ENCODE measurements around the gene TMTC1.
A peak's percentile ranks its signal among the peaks of the same experiment; 100 is the strongest.

Gene TMTC1

DNA sequence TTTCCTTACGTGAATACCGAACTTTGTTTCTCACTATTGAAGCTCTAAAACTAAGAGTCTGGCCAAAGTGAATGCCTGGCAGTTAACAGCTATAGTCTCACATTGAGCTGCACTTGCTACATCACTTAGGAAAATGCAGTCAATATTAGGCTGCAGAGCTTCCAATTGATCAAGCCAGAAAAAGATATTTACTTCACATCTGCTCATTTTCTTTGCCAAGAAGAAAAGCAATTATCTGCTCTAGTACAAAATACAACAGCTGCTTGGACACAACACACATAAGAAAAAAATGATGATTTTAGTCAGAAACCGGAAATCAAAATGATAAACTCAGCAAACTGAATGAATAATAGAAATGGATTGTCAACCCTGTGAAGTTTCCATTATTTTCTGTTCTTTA, 45.4 kb downstream of the TMTC1 start:
- no peak for DNase-seq

DNA sequence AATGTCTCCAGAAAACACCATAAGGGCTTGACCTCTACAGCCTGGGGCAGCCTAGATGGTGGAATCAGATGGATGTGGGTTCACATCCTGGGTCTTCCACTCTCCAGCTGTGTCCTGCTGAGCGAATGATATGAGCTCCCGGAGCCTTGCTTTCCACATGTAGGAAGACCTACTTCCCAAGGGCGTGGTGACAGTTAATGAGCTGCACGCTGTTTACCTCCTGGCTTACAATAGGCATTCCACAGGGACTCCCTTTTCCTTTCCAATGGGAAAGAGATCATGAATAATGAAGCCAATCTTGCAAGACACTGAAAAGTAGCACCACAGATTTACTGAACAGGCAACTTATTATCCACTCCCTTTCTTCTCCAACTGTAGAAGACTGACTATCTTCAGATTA, 46.1 kb downstream of the TMTC1 start:
- DNase-seq = no peak

DNA sequence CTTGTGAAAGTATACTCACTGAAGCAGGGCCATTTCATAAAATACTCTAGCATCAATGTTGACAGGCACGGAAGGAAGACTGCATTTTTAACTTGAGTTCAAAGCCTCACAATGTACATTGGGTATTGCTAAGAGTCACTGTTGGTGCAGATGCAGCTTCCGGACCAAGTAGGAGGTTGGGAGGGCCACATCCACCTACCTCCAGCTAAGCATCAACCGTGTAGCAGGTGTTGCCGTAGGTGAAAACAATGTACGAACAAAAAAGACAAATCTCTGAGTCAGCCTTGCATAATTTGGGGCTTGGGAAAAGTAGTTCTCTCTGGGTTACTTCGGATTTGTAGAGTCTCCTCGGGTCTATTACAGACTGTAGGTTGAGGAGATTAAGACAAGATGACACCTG, 48.1 kb downstream of the TMTC1 start:
- DNase-seq = no peak

DNA sequence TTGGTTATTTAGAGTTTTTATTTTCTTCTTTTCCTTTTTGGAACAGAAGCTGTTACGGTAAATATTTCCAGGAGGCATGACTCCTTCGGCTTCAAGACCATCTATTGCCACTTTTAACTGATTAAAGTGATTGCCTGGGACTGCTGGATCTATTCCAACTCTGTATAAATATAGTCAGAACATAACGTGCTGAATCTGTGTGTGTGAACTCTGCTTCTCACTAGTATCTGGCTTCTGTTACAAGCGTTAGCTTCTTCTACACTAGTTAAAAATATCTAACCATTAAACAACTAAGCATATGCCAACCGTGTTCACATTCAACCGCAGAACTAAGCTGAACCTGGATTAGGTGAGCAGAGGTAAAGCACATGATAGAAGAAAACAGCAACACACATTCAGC, 49.0 kb downstream of the TMTC1 start:
- no peak for DNase-seq

DNA sequence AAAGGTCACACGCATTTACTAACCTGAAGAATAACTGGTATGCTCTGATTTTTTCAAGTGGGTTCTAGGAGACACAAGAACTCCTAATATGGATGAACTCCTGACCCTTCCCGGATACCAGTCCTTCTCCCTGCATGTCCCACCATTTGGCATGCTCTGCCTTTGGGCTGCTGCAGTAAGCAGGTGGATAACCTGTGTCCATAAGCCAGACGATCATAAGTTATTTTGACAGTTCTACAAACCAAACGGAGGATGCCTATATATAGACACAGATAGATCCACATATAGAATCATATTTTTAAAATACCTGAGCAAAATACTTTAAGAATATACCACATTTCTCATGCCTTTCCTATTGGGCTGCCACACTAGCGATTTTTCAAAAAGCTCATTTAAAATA, 49.4 kb downstream of the TMTC1 start:
- DNase-seq = no peak

DNA sequence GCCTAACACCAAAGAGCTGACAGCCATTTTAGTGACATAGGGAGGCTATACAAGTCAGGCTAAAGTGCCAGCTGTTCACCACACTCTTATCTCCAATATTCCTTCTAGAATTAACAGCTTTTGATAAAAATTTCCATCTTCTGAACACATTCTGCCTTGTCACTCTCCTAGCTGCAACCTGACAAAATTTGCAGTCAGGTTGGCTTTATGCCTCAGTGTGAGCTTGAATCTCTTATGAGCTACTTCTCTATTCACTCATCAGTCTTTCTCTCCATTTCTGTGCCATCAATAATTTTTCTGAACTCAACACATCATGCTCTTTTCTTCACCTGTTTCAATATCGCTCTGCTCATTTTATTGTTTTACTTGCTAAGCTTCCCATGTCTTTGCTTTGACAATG, 50.2 kb downstream of the TMTC1 start:
- DNase-seq = no peak

DNA sequence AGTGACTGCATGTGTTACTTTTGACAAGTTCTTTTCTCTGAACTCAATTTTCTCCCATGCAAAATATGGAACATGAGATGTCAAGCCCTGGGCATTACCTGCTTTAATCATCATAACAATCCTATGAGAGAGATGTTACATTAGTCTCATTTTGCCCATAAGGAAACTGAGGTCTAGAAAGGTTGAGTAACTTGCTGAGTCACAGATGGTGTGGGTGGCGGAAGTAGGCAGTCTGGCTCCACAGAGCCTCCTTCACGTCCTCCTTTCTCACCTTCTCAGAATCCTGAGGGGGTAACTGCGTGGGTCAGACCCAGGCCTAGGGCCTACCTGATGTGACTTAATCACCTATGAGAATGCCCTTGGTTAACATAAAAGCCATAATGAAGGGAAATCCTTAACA, 50.7 kb downstream of the TMTC1 start:
- DNase-seq = no peak

DNA sequence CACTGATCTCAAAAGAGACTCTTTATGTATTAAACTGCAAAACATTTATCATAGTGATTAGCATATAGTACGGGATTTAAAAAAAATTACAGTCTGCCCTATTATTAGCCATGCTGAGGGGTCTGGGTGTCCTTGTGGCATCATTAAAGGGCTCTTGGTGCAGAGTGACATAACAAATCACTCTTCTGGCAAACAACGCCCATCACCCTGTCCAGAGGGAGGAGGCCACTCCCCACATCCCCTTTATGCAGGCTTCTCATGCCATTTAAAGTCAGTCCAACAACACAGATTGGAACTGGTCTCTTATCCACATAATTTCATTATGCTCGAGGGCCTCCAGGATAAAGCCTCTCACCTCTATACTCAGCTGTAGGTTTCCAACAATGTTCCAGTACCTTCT, 51.1 kb downstream of the TMTC1 start:
- no peak for DNase-seq

DNA sequence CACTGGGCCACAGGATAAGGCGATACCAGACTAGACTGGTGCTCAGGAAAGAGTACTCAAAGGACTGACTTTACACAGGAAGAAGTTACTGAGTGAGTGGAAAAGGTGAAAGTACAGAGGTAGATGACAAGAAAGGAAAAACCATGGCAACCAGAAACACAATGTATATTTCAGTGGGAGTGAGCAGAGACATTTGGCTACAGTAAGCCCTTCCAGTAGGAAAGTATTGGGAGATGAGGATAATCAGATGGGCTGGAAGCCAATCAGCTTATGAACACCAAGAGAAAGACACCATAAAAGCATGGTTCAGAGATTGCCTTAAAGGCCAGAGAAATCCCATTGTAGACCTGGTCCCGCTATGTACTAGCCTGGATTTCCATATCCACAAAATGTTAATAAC, 51.6 kb downstream of the TMTC1 start:
- DNase-seq = no peak

DNA sequence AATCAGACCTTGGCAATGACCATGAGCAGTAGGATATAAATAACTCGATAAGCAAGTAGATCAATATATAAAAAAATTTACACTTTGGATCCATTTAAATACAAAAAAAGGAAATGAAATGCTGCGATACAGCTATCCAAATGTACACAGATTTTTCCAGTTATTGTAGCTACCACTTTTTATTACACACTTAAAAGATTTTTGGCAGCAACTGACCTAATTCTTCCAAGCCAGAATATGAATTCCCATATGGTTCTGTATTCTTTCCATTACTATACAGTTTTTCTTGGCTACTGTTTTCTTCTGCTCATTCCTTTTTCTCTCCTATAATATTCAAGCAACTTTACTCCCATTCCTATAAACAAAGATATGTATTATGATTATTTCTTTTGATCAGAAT, 52.2 kb downstream of the TMTC1 start:
- DNase-seq = no peak

DNA sequence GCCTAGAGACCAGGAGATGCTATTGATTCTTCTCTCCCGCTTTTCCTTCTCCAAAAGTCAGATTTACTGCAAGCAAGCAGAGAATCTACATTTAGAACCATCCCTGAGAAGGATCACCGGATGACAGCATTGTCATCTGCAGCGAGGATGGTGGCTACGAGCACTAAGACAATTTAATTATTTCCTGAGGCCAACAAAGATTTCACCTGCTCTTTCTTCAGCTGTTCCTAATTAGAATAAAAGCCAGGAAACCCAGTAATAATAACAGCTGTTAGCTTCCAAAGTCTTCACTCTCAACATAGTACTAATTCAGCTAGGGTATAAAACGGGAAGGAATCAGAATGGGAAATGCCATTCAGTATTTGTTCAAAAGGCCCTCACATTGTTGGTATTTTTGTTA, 53.3 kb downstream of the TMTC1 start:
- DNase-seq = no peak

DNA sequence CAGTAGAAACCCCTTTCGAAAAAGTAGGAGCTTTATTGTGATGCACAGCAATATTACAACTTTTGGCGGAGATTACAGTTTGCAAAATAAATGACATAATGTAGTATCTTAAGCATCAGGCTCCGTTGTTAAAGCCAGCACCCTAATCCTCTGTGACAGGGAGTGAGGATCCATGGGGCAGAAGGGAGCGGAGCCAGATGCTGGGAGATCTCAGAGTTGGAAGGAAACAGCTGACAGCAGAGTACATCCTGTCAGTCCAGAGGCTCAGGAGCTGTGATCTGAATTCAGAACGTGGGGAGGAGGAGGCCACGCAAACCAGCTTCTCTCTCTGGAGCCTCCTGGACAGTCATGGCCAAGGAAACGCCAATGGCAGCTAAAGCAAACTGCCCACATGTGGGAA, 55.7 kb downstream of the TMTC1 start:
- DNase-seq = no peak

DNA sequence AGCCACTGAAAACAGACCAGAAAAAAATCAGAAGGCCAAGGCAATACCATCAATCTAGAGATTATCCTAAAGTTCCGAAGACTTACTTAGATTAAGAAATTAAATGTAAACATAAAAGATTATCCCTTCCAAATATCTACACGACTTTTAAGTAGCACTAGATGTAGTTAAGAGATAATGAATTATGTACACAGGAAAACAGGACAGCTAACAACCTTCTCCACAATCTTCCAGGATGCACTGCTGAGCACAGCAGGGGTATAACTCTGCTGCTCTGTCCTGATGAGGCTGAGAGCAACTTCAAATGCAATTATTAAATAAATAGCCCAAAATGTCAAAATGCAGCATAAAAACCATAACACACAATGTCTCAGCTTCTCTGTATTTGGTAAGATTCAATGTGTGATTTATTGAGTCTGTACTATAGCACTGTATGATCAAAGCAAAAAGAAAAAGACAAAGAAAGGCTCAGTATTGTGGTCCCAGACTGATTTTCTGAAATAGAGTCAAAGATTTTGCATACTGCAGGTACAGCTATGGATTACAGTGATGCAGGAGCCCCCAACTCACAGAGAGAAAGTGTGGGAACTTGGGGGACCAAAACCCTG, 56.9 kb downstream of the TMTC1 start:
- DNase-seq = no peak

DNA sequence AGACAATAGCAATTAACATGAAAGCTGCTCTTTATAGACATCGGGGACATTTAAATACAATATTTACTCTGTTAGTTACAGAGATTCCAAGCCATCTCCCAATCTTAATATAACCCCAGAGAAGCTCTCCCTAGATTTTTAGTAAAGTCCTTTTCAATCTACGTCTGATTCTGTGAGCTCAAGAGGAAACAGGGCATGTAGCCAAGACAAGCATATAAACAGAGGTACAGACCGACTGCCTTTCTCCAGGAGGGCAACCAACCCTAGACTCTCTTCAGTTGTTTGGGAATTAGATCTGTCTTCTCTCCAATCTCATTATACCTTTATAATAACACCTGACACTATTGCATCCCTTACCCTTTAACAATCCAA, 57.4 kb downstream of the TMTC1 start:
- peak; percentile 93 for DNase-seq

DNA sequence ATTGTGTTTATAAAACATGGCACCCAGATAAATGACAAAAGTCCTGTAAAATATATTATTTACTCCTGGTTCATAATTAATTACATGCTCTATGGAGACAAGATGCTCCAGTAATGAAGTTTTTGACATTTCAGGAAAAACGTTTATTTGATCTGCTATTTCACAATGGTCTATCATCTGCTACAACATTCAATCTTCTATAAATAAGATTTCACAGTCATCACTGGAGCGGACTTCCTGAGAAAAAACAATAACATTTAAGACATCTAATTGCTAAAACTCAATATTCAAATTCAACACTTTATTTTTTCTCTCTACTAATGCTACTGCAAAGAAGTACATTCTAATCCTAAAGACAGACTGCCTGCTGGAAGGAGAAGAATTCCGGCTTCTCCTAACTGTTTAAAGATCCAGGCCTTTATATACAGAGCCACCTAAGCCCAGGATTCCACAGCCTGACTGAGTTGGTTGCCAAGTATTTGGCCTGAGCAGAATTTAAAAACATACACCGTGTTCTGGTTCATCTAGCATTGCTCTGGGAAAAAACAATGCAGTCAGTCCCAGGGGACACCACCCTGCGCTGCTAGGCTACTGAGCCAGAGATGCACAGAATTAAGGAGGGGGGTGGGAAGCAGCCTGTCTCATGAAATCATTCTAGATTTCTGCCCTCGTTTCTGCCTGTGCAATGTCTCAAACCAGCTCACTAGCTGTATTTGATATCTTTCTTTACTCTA, 58.0 kb downstream of the TMTC1 start:
- DNase-seq = peak; percentile 92

DNA sequence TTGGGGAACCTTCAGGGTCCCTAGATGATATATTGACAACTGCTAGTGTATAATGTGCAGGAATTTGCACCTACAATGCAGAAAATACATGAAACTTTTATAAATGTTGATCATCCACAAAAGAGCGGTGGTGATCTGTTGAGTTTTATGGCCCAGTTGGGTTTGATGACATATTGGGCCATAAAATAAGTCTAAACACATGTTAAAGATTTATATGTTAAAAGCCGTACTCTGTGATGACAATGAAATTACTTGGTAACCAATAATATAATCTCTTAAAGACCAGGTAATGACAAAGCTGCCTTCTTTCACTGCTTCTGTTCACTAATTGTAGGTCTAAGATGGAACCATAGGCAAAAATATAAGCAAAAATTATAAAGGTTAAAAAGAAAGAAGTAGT, 61.6 kb downstream of the TMTC1 start:
- DNase-seq = no peak

DNA sequence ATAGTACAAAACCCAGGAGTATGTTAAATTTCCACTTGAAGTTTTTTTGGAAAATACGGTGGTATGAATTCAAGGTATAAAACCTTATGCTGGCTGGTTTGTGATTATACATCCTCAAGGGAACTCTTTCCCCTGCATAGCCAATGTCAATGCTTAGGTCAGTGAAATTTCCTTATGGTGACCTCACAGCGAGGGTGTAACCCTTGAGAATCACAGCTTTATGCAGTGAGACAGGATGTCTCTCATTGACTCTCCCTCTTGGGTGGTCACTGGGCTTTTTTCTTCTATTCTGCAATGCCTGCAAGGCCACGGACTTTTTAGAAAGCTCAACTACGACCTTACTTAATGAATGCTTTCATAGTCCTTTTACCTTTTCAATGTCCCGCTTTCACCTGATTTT, 64.4 kb downstream of the TMTC1 start:
- DNase-seq = no peak

DNA sequence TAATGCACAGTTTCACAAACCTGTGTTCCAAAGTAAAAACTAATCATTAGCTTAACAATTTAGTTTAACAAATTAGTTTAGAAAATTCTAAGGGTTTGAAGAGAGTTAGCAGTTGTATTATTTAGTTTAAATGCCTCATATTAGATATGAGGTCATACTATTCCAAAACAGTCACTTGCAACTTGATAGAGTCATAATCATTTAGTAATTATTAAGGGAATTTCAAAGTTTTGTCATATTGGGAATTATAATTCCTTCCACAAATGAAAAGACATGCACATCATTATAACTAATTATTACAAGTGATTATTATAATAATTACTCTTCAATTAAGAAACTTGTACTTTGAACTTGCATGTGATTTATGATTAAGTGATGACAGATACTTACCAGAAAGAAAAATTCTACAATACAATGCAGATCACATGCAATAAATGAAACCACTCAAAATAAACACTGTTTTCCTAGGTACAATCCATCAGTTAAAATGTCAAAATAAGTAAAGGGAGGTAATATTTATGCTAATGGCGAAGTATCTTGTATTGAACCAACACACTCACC, 66.1 kb downstream of the TMTC1 start:
- no peak for DNase-seq

DNA sequence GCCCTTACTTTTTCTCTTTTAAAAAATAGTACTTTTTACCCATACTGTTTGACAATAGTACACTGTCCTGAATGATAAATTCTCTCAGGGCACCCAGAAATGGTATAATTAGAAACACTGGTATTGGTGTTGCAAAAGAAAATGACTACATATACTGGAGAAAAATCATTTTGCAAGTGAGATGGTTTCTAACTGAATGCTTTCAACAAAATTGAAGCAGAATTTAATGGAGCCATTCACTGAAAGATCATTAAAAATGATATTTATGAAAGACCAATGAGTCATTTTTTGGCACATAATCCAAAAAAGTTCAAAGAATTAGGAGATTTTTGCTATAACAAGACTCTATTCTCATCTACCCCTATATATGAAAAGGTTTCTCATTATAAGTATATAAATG, 68.8 kb downstream of the TMTC1 start:
- DNase-seq = no peak

DNA sequence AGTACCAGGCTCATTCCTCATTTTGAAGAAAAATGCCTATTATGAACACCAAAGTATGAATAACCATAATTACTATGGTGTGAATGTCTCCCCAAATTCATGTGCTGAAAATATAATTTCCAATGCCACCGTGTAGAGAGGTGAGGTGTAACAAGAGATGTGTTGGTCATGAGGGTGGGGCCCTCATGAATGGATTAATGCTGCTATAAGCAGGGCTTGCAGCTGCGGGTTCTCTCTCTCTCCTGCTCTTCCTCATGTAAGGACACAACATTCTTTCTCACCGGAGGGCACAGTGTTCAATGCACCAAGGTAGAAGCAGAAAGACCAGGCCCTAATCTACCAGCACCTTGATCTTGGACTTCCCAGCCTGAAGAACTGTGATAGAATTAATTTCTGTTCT, 70.0 kb downstream of the TMTC1 start:
- DNase-seq = no peak

DNA sequence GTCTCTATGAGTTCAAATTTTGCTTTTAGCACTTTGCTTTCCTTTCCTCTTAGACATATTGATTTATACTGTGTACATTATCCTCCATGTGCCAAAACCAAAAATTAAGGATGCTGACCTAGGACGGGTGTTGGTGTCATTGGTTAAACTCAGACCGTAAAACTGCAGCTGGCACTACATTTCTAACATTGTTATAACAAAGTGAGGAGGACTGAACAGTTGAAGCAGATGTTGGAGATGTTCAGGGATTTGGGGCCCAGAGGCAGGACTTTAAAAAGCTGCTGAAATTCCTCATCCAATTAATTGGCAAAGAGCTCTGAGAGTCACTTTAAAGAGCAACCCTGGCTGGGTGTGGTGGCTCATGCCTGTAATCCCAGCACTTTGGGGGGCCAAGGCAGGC, 72.4 kb downstream of the TMTC1 start:
- DNase-seq = no peak

DNA sequence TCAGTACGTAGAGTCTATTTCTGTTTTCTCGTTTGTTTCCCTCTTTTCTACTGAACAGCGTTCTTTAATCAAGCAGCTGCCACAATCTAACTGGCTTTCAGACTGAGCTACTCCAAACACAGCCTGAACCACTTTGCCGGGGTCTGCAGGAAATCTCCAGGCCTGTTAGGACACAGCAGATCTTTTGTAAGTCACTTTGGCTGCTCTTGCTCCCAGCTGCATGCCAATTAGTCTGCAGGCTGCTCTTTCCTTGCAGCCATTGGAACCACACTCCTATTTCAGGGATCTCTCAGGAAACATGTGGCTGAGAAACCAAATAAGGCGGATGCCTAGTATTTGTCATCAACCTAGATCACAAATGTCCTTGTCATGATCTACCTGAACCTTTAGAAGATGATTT, 73.6 kb downstream of the TMTC1 start:
- DNase-seq = peak; percentile 89

DNA sequence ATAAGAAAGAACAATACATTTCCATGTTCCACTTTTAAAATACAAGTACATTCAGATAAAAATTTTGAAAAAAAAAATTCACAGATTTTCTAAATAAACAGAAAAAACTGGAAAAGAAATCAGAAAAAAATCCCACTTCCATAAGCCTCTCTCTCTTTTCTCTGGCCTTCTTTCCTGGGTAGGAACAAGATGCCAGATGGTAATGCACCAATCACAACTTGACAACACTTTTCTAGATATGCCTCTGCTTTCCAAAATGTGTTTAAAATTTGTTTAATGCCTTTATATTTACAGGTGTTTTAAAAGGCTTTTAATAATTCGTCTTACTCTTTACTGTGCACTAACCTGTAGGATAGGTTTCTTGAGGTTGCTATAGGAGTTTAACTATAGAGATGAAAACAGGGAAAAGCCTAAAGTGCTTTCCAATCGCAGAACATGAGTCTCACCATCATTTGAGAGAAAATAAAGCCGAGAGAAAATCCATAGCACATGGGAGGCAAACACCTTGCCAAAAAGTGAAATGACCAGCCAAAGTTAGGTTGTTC, 74.2 kb downstream of the TMTC1 start:
- DNase-seq = no peak

DNA sequence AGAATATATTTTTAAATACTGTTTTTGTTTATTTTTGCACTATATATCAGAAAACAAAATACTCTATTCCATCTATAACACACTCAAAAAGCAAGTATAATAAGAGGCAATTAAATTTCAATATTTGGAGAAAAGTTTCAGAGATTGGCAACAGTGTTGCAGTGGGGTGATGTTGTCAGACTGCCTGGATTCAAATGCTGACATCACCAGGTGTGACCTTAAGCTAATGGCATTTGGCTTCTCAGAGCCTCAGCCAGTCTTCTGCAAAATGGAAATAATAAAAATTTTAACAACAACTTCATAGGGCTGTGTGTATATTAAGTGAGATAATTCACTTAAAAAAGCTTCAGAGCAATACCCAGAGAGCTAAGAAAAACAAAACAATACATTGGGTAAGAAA, 74.7 kb downstream of the TMTC1 start:
- no peak for DNase-seq

DNA sequence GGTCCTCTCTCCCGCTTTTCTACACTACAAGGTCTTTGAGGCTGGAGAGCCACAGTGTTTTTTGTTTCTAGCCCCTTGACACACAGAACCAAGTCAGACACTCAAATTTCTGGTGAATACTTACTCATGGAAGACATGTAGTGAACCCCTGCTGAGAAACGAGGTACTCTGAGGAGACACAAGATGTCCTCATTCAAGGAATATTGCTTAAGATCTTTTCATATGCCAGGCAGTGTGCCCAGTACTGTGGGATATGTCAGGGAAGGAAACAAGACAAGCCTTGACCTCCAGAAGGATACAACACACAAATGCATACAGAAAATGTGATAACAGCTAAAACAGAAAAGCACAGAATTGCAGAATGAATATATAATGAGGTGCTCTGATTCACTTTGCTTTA, 75.9 kb downstream of the TMTC1 start:
- no peak for DNase-seq

All from NCI-H1092 treated with DMSO at 0.1 percent for 48 hours (cell line).